HCT116 (cell line): ENCODE results near the gene HOTAIR. TPM values are rescaled to one million over a fixed set of nuclear protein-coding genes. Genes with fewer than 3 reads are reported as not detected.

Experiments used
- ATAC-seq: fragments of 200-7000 bp; cut with Tn5 transposase; 2 replicates; pipeline ENCODE4 v1.9.1; 2020; ENCODE audit warnings: mild to moderate bottlenecking, moderate library complexity
- BruUV-seq: library from RNA; stranded (reverse); fragments of 400-500 nt; replicated peaks from 2 replicates; lab custom pipeline; 2021; lab: Mats Ljungman, UMichigan
- CTCF ChIA-PET: fragments of 300-600 bp; sonication (Branson Sonifier 250); formaldehyde crosslinking; loops from one replicate; lab custom pipeline; 2021; ENCODE audit warnings: antibody characterized with exemption; lab: Charles Lee
- POLR2A ChIA-PET: fragments of 300-600, 350-600 bp; sonication (Branson Sonifier 250); formaldehyde crosslinking; loops from one replicate; lab custom pipeline; 2021; ENCODE audit warnings: antibody characterized with exemption; lab: Charles Lee
- RAD21 ChIA-PET, 2 experiments: fragments of 300-600 bp; sonication (Branson Sonifier 250); formaldehyde crosslinking; loops; one replicate each; lab custom pipeline; 2023; ENCODE audit warnings: low total read pairs in 2 of 2; ENCODE audit not compliant: uncharacterized antibody in 2 of 2, unreplicated experiment in 2 of 2, low non-redundant PET in 1 of 2; lab: Charles Lee
- DNase-seq: peaks from one replicate; pipeline ENCODE4 v3.0.0-alpha.2; 2010; ENCODE audit warnings: low read depth, low spot score
- H2AFZ ChIP-seq: fragments of 200-600 bp; shearing (Covaris generic), sonication (generic); 2 replicates; pipeline ENCODE4 v1.6.1; 2017; ENCODE audit warnings: low read depth, mixed run types, mixed read lengths, antibody characterized with exemption, low read length; ENCODE audit not compliant: poor library complexity, severe bottlenecking
- H3K27ac ChIP-seq: 2 replicates; pipeline ENCODE4 v1.5.1; 2012; ENCODE audit warnings: low read depth, low read length
- H3K27me3 ChIP-seq: fragments of 200-600 bp; sonication (generic); 2 replicates; pipeline ENCODE4 v1.6.1; 2016; ENCODE audit warnings: mixed run types, low read length, mixed read lengths; ENCODE audit not compliant: insufficient read depth
- H3K36me3 ChIP-seq, 2 experiments: fragments of 200-500 bp in 1 of 2; fragments of 200-600 bp in 1 of 2; sonication (Bioruptor generic) in 1 of 2; sonication (generic) in 1 of 2; 2 replicates each; pipeline versions ENCODE4 v1.5.1 to v1.6.1; 2014 to 2016; ENCODE audit warnings: low read length in 2 of 2, inconsistent platforms in 1 of 2, mixed read lengths in 1 of 2, mixed run types in 1 of 2; ENCODE audit not compliant: insufficient read depth in 2 of 2, control insufficient read depth in 1 of 2
- H3K4me1 ChIP-seq, 2 experiments: fragments of 200-600 bp in 1 of 2; sonication (generic) in 1 of 2; 2 replicates each; pipeline versions ENCODE4 v1.5.1 to v1.6.1; 2012 to 2017; ENCODE audit warnings: low read length in 2 of 2, inconsistent platforms in 1 of 2, mild to moderate bottlenecking in 1 of 2, mixed read lengths in 1 of 2, mixed run types in 1 of 2, moderate library complexity in 1 of 2; ENCODE audit not compliant: insufficient read depth in 2 of 2, control insufficient read depth in 1 of 2
- H3K4me2 ChIP-seq: fragments of 200-600 bp; sonication (generic); 2 replicates; pipeline ENCODE4 v1.6.1; 2017; ENCODE audit warnings: mixed run types, low read length, mixed read lengths
- H3K4me3 ChIP-seq, 2 experiments: fragments of 200-600 bp in 1 of 2; sonication (generic) in 1 of 2; replicated peaks in 1 of 2; 2 replicates each; pipeline ENCODE4 v1.5.1; 2011 to 2016; ENCODE audit warnings: low read length in 2 of 2, control low read depth in 1 of 2, low read depth in 1 of 2, mild to moderate bottlenecking in 1 of 2, mixed read lengths in 1 of 2, mixed run types in 1 of 2
- H3K79me2 ChIP-seq: fragments of 200-600 bp; sonication (generic); 2 replicates; pipeline ENCODE4 v1.6.1; 2017; ENCODE audit warnings: mild to moderate bottlenecking, mixed run types, low read length, moderate library complexity, mixed read lengths; ENCODE audit not compliant: insufficient read depth
- H3K9ac ChIP-seq: fragments of 200-600 bp; sonication (generic); 2 replicates; pipeline ENCODE4 v1.6.1; 2016; ENCODE audit warnings: low read length, mixed read lengths
- H3K9me2 ChIP-seq: fragments of 200-600 bp; sonication (generic), shearing (Covaris generic); 2 replicates; pipeline ENCODE4 v1.6.1; 2017; ENCODE audit warnings: mixed run types, mild to moderate bottlenecking, moderate library complexity; ENCODE audit not compliant: insufficient read depth
- H3K9me3 ChIP-seq, 2 experiments: fragments of 200-500 bp in 1 of 2; fragments of 200-600 bp in 1 of 2; sonication (Bioruptor generic) in 1 of 2; sonication (generic) in 1 of 2; 2 replicates each; pipeline ENCODE4 v1.6.1; 2014 to 2017; ENCODE audit warnings: low read length in 2 of 2, mixed read lengths in 2 of 2, inconsistent platforms in 1 of 2, low read depth in 1 of 2, mild to moderate bottlenecking in 1 of 2, mixed run types in 1 of 2, moderate library complexity in 1 of 2; ENCODE audit not compliant: control insufficient read depth in 1 of 2, insufficient read depth in 1 of 2
- H4K20me1 ChIP-seq: fragments of 200-600 bp; sonication (generic), shearing (Covaris generic); 2 replicates; pipeline ENCODE4 v1.6.1; 2017; ENCODE audit warnings: mixed run types, mild to moderate bottlenecking, moderate library complexity; ENCODE audit not compliant: insufficient read depth
- CEBPB ChIP-seq: IDR thresholded peaks from 2 replicates; pipeline ENCODE4 v1.6.1; 2012; ENCODE audit warnings: low read depth
- EGR1 ChIP-seq: IDR thresholded peaks from 2 replicates; pipeline ENCODE4 v1.6.1; 2012; ENCODE audit warnings: low read depth
- EZH2 ChIP-seq: fragments of 200-600 bp; sonication (generic); IDR thresholded peaks from 2 replicates; pipeline ENCODE4 v1.6.1; 2017; ENCODE audit warnings: antibody characterized with exemption, mixed run types
- EZH2phosphoT487 ChIP-seq: fragments of 200-600 bp; IDR thresholded peaks from 2 replicates; pipeline ENCODE4 v1.6.1; 2018; ENCODE audit warnings: antibody characterized with exemption, borderline replicate concordance
- JUND ChIP-seq: IDR thresholded peaks from 2 replicates; pipeline ENCODE4 v1.6.1; 2012
- POLR2A ChIP-seq: IDR thresholded peaks from 2 replicates; pipeline ENCODE4 v1.7.0; 2011; ENCODE audit warnings: borderline replicate concordance; ENCODE audit not compliant: insufficient read depth, insufficient read length; ENCODE audit errors: extremely low read depth
- RAD21 ChIP-seq: IDR thresholded peaks from 2 replicates; pipeline ENCODE4 v1.6.1; 2012; ENCODE audit warnings: low read depth, mild to moderate bottlenecking
- SIN3A ChIP-seq: IDR thresholded peaks from 2 replicates; pipeline ENCODE4 v1.6.1; 2012; ENCODE audit warnings: low read depth
- TCF7L2 ChIP-seq: IDR thresholded peaks from 2 replicates; pipeline ENCODE4 v1.7.0; 2011; ENCODE audit warnings: borderline replicate concordance, inconsistent platforms; ENCODE audit not compliant: insufficient read depth, insufficient read length; ENCODE audit errors: extremely low read depth
- YY1 ChIP-seq: IDR thresholded peaks from 2 replicates; pipeline ENCODE4 v1.6.1; 2011; ENCODE audit warnings: low read length, low read depth, moderate library complexity, mild to moderate bottlenecking; ENCODE audit not compliant: insufficient replicate concordance; ENCODE audit errors: extremely low read depth
- ZFX ChIP-seq: fragments of 450-650 bp; IDR thresholded peaks from 2 replicates; pipeline ENCODE4 v1.6.1; 2017
- intact Hi-C: fragments of 100-400 bp; cut with micrococcal nuclease; formaldehyde crosslinking; loops from 2 replicates; pipeline ENCODE4 v1.10.0; 2022
- total RNA-seq: library from RNA; stranded (reverse); gene quantifications from one replicate; pipeline ENCODE4 v1.2.1, GENCODE V29; 2021; ENCODE audit not compliant: unreplicated experiment
- TF ChIP-seq, protein P1 (sequence below): IDR thresholded peaks from 2 replicates; pipeline ENCODE4 v1.6.1; 2012
- TF ChIP-seq, protein P2 (sequence below): IDR thresholded peaks from 2 replicates; pipeline ENCODE4 v1.6.1; 2012
- TF ChIP-seq, protein P3 (sequence below): IDR thresholded peaks from 2 replicates; pipeline ENCODE4 v1.6.1; 2012; ENCODE audit warnings: low read depth

The HOTAIR gene
- total RNA-seq, 1 experiment from 2014 or later: 0.25 TPM

DNA sequence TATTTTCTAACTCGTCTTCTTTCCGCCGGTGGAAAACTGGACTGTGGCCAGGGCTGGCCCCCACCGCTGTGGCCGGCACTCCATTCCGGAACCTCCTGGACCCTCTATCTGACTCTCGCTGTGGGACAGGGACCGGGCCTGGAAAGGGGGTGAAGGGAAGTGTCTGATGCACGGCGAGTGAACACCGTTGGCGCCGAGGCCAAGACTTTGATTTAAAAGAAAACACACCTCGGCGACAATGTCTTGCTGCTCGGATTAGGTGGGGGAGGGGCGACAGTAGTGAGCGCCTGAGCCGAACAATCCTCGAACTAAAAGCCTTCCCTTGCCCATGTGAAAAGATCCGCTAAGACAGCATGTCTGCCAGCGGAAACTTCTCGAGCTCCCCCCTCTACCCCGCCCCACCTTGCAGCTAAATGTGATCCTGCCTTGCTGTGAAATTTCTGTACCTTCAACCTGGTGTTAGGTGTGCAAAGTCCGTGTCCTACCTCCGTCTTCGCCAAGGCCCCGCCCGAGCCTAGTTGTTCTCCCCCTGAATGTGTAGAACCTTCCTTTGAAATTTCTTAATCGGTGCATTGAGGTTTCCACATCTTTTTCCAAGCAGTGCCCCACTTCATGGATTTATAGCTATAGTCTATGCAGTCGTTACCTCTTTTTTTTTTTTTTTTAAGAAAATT, 862 bp upstream of the HOTAIR start:
- Histone ChIP-seq H3K27ac (no peak overlapping the region), H3K27me3 (peaks cover 4% of the 10 kb centered on the region; the same call in 1 of the 2 replicates), H3K9ac (no peak overlapping the region)

More for the DNA sequence above, 862 bp upstream of the HOTAIR start:
- ATAC-seq (no peak), DNase-seq (no peak)
- no peaks in the 10 kb centered on the region for H3K36me3 ChIP-seq
- POLR2A ChIA-PET: no interaction called here
- no peak overlapping the region for H3K4me3 ChIP-seq
- no peaks in the 10 kb centered on the region for H3K9me2 ChIP-seq
- RAD21 ChIA-PET: no interaction called here
- BruUV-seq: no TSS peak
- peaks cover 0 to 14% of the 10 kb centered on the region in 2 experiments; a peak in 2 of 4 replicates for H3K4me1 ChIP-seq
- CTCF ChIA-PET: interaction anchor here (1.1 to 1.4 kb wide), 3 partner anchors 9 to 232 kb away, joined by 3 to 7 read pairs (median 4); partner anchors contain the start of gene HOXC10
- no peak overlapping the region for H3K4me2 ChIP-seq
- no peaks in the 10 kb centered on the region for H4K20me1 ChIP-seq
- no peaks in the 10 kb centered on the region for H3K79me2 ChIP-seq
- no peaks in the 10 kb centered on the region for H3K9me3 ChIP-seq
- TF ChIP-seq EZH2phosphoT487 (no peak), YY1 (no peak), CEBPB (no peak), TCF7L2 (no peak), SIN3A (no peak), JUND (no peak), RAD21 (no peak), EGR1 (no peak), POLR2A (no peak), EZH2 (no peak), ZFX (no peak)
- TF ChIP-seq, protein P1, sequence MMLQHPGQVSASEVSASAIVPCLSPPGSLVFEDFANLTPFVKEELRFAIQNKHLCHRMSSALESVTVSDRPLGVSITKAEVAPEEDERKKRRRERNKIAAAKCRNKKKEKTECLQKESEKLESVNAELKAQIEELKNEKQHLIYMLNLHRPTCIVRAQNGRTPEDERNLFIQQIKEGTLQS: no peak
- TF ChIP-seq, protein P2, sequence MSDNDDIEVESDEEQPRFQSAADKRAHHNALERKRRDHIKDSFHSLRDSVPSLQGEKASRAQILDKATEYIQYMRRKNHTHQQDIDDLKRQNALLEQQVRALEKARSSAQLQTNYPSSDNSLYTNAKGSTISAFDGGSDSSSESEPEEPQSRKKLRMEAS: no peak
- TF ChIP-seq, protein P3, sequence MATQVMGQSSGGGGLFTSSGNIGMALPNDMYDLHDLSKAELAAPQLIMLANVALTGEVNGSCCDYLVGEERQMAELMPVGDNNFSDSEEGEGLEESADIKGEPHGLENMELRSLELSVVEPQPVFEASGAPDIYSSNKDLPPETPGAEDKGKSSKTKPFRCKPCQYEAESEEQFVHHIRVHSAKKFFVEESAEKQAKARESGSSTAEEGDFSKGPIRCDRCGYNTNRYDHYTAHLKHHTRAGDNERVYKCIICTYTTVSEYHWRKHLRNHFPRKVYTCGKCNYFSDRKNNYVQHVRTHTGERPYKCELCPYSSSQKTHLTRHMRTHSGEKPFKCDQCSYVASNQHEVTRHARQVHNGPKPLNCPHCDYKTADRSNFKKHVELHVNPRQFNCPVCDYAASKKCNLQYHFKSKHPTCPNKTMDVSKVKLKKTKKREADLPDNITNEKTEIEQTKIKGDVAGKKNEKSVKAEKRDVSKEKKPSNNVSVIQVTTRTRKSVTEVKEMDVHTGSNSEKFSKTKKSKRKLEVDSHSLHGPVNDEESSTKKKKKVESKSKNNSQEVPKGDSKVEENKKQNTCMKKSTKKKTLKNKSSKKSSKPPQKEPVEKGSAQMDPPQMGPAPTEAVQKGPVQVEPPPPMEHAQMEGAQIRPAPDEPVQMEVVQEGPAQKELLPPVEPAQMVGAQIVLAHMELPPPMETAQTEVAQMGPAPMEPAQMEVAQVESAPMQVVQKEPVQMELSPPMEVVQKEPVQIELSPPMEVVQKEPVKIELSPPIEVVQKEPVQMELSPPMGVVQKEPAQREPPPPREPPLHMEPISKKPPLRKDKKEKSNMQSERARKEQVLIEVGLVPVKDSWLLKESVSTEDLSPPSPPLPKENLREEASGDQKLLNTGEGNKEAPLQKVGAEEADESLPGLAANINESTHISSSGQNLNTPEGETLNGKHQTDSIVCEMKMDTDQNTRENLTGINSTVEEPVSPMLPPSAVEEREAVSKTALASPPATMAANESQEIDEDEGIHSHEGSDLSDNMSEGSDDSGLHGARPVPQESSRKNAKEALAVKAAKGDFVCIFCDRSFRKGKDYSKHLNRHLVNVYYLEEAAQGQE: no peak
- no peak overlapping the region for H2AFZ ChIP-seq
- intact Hi-C loops: no loop called here
